K562 (cell line): ENCODE results near the gene ZNF222. TPM values are rescaled to one million over a fixed set of nuclear protein-coding genes. Genes with fewer than 3 reads are reported as not detected.

ENCODE experiments used
- BDP1 ChIP-seq: IDR thresholded peaks from 3 replicates; pipeline ENCODE4 v1.6.1; 2011; ENCODE audit not compliant: insufficient read length, insufficient read depth
- CXXC5 ChIP-seq: fragments of 250-450 bp; sonication (Bioruptor Pico); IDR thresholded peaks from 2 replicates; pipeline ENCODE4 v1.8.0; 2022; ENCODE audit warnings: inconsistent platforms, mild to moderate bottlenecking, moderate library complexity
- ETS1 ChIP-seq: conservative IDR thresholded peaks from 2 replicates; pipeline ENCODE4 v1.6.1; 2011; ENCODE audit warnings: low read depth, mild to moderate bottlenecking, low read length; ENCODE audit not compliant: control insufficient read depth
- HCFC1 ChIP-seq: IDR thresholded peaks from 2 replicates; pipeline ENCODE4 v1.6.1; 2012; ENCODE audit warnings: low read depth, low read length, improper control_type of control experiment
- L3MBTL2 ChIP-seq: fragments of 450-650 bp; IDR thresholded peaks from 2 replicates; pipeline ENCODE4 v1.6.1; 2016; ENCODE audit warnings: mild to moderate bottlenecking, moderate library complexity
- NFIC ChIP-seq: fragments of 450-650 bp; IDR thresholded peaks from 2 replicates; pipeline ENCODE4 v1.6.1; 2017; ENCODE audit warnings: mild to moderate bottlenecking, inconsistent platforms
- NRF1 ChIP-seq, 2 experiments: fragments of 450-650 bp; IDR thresholded peaks in 1 of 2; conservative IDR thresholded peaks in 1 of 2; 2 replicates each; pipeline ENCODE4 v1.6.1; 2014; ENCODE audit warnings: mild to moderate bottlenecking in 2 of 2
- PTRF ChIP-seq: fragments of 450-650 bp; IDR thresholded peaks from 2 replicates; pipeline ENCODE4 v1.6.1; 2016; ENCODE audit warnings: mild to moderate bottlenecking, missing genetic modification characterization, missing compliant biosample characterization
- THRAP3 ChIP-seq: fragments of 450-650 bp; IDR thresholded peaks from 2 replicates; pipeline ENCODE4 v1.6.1; 2016; ENCODE audit warnings: mild to moderate bottlenecking, inconsistent platforms, borderline replicate concordance
- TRIM28 ChIP-seq: fragments of 450-650 bp; IDR thresholded peaks from 2 replicates; pipeline ENCODE4 v1.6.1; 2017
- ZBTB11 ChIP-seq, 3 experiments: fragments of 200-800 bp in 1 of 3; fragments of 250-450 bp in 1 of 3; fragments of 450-650 bp in 1 of 3; sonication (Bioruptor Pico) in 1 of 3; sonication (Bioruptor generic) in 1 of 3; formaldehyde crosslinking in 1 of 3; IDR thresholded peaks; 2 replicates each; pipeline versions ENCODE4 v1.6.1 to v1.8.0; 2016 to 2022; ENCODE audit warnings: mild to moderate bottlenecking in 2 of 3, missing genetic modification characterization in 2 of 3, missing compliant biosample characterization in 1 of 3, moderate library complexity in 1 of 3
- ZNF124 ChIP-seq: sonication (generic); formaldehyde crosslinking; IDR thresholded peaks from 2 replicates; pipeline ENCODE4 v1.8.1; 2022; ENCODE audit warnings: missing genetic modification reagents
- ZNF175 ChIP-seq: fragments of 200-800 bp; sonication (Bioruptor generic); IDR thresholded peaks from 2 replicates; pipeline ENCODE4 v1.6.1; 2016; ENCODE audit warnings: low read depth, mild to moderate bottlenecking, missing genetic modification characterization, missing compliant biosample characterization
- polyA plus RNA-seq, 8 experiments: library from polyadenylated mRNA; depleted of rRNA in 4 of 8; stranded (reverse) in 5 of 8; unstranded in 3 of 8; fragments of >200 nt; fragmentation: Nextera tagmentation in 2 of 8; fragmentation: Illumina TruSeq in 1 of 8; extraction: Ambion mirVana in 2 of 8; extraction: Trizol in 1 of 8; gene quantifications; 2 replicates each; pipeline versions ENCODE4 v1.2.1 to v1.2.3, GENCODE V29; 2011 to 2014; ENCODE audit warnings: inconsistent platforms in 1 of 8, missing spikeins in 1 of 8
- total RNA-seq, 7 experiments: library from RNA; depleted of rRNA in 6 of 7; stranded (reverse); fragments of >200 nt in 6 of 7; fragmentation: Illumina TruSeq in 2 of 7; extraction: Trizol in 2 of 7; gene quantifications; 2 replicates each; pipeline versions ENCODE4 v1.2.1 to v1.2.3, GENCODE V29; 2011 to 2021; ENCODE audit warnings: low replicate concordance in 1 of 7

Gene ZNF222
- total and polyA plus RNA-seq, 9 of the 15 experiments (the other 6 are each of a cell fraction or from before 2014, with no cell fraction given) = 2.3 to 4.5 (median 3.0) TPM

GRCh38 chr19:43983912-43984686, 41.1 kb upstream of the ZNF222 start, which contains the start of gene ZNF155 (continued):
- TF ChIP-seq NFIC = no peak
- peak; percentile 79 to 80 for TF ChIP-seq NRF1 (conservative IDR thresholded peaks at IDR 0.05 in 1 of 2, IDR thresholded peaks at IDR 0.05 in 1 of 2)
- no peak for TF ChIP-seq PTRF
- no peak for TF ChIP-seq TRIM28
- TF ChIP-seq THRAP3 = no peak
- TF ChIP-seq BDP1 = no peak
- peak; percentile 77 for TF ChIP-seq CXXC5 (CRISPR knock-in tag)
- TF ChIP-seq ZNF175 (CRISPR knock-in tag) = 0 out of 2 replicates have a peak, but pooled peaks have one; percentile 38
- peak; percentile 48; the same call in 1 of the 2 replicates for TF ChIP-seq L3MBTL2
- TF ChIP-seq HCFC1 = peak; percentile 92
- TF ChIP-seq ETS1 = peak; percentile 48; the same call in 1 of the 2 replicates
- no peak for TF ChIP-seq ZNF124 (CRISPR knock-in tag)
- TF ChIP-seq ZBTB11 (CRISPR knock-in tag; IDR thresholded peaks at IDR 0.05) = peak in 1 of 3 experiments; percentile 68; a peak in 2 of 6 replicates
